GM23338 (cell line): ENCODE measurements around the gene DAAM1. TPM values are rescaled to one million over a fixed set of nuclear protein-coding genes. Genes with fewer than 3 reads are reported as not detected.

ENCODE experiments used
- ATAC-seq: fragments of 200-7000 bp; cut with Tn5 transposase; 3 replicates; pipeline ENCODE4 v1.9.1; 2020
- DNase-seq: peaks from one replicate; pipeline ENCODE4 v3.0.0-alpha.2; 2015; ENCODE audit warnings: low spot score
- H2AFZ ChIP-seq: fragments of 200-600 bp; sonication (generic); 2 replicates; pipeline ENCODE4 v1.8.0; 2016; ENCODE audit warnings: antibody characterized with exemption, mild to moderate bottlenecking, moderate library complexity
- H3F3A ChIP-seq: fragments of 200-600 bp; sonication (generic); replicated peaks from 2 replicates; pipeline ENCODE4 v1.8.0; 2017; ENCODE audit warnings: antibody characterized with exemption, mixed run types, low read depth
- H3K27ac ChIP-seq: fragments of 200-600 bp; sonication (generic); 2 replicates; pipeline ENCODE4 v1.6.1; 2016; ENCODE audit warnings: low read depth
- H3K27me3 ChIP-seq: fragments of 200-600 bp; sonication (generic); 2 replicates; pipeline ENCODE4 v1.8.0; 2016; ENCODE audit warnings: mild to moderate bottlenecking, mixed run types, moderate library complexity; ENCODE audit not compliant: insufficient read depth
- H3K36me3 ChIP-seq: fragments of 200-600 bp; sonication (generic); 2 replicates; pipeline ENCODE4 v1.8.0; 2016; ENCODE audit warnings: mild to moderate bottlenecking; ENCODE audit not compliant: insufficient read depth
- H3K4me1 ChIP-seq: fragments of 200-600 bp; sonication (generic); 2 replicates; pipeline ENCODE4 v1.8.0; 2016; ENCODE audit warnings: mild to moderate bottlenecking, moderate library complexity; ENCODE audit not compliant: insufficient read depth
- H3K4me2 ChIP-seq: fragments of 200-600 bp; sonication (generic); 2 replicates; pipeline ENCODE4 v1.7.1; 2017; ENCODE audit warnings: mixed run types
- H3K4me3 ChIP-seq: fragments of 200-600 bp; sonication (generic); 2 replicates; pipeline ENCODE4 v1.6.1; 2016; ENCODE audit warnings: mixed run types
- H3K79me2 ChIP-seq: fragments of 200-600 bp; sonication (generic); replicated peaks from 2 replicates; pipeline ENCODE4 v1.8.0; 2017; ENCODE audit warnings: mild to moderate bottlenecking; ENCODE audit not compliant: insufficient read depth
- H3K9me2 ChIP-seq: fragments of 200-600 bp; sonication (generic); 2 replicates; pipeline ENCODE4 v1.8.0; 2017; ENCODE audit not compliant: insufficient read depth
- H4K20me1 ChIP-seq: fragments of 200-600 bp; sonication (generic); replicated peaks from 2 replicates; pipeline ENCODE4 v1.8.0; 2017; ENCODE audit warnings: mild to moderate bottlenecking; ENCODE audit not compliant: insufficient read depth
- H3K27ac Mint-ChIP-seq: 2 replicates; pipeline ENCODE4 v1.8.0; 2020; ENCODE audit warnings: inconsistent platforms, mild to moderate bottlenecking, moderate library complexity, mixed read lengths
- H3K27me3 Mint-ChIP-seq: 3 replicates; pipeline ENCODE4 v1.8.0; 2022; ENCODE audit warnings: low read depth, mild to moderate bottlenecking, moderate library complexity, mixed read lengths, inconsistent platforms; ENCODE audit not compliant: insufficient read depth, poor library complexity
- H3K36me3 Mint-ChIP-seq: 3 replicates; pipeline ENCODE4 v1.8.0; 2021; ENCODE audit warnings: low read depth, mild to moderate bottlenecking, inconsistent platforms, moderate library complexity, mixed read lengths
- H3K4me1 Mint-ChIP-seq: 3 replicates; pipeline ENCODE4 v1.8.0; 2020; ENCODE audit warnings: mild to moderate bottlenecking, inconsistent platforms, mixed read lengths
- H3K4me3 Mint-ChIP-seq: 3 replicates; pipeline ENCODE4 v1.8.0; 2021; ENCODE audit warnings: moderate library complexity, mild to moderate bottlenecking, inconsistent platforms, mixed read lengths
- H3K9me3 Mint-ChIP-seq: 3 replicates; pipeline ENCODE4 v1.8.0; 2020; ENCODE audit warnings: moderate library complexity, mild to moderate bottlenecking, inconsistent platforms, mixed read lengths
- CREB1 ChIP-seq: fragments of 250-450 bp; sonication (Bioruptor Pico); IDR thresholded peaks from 2 replicates; pipeline ENCODE4 v1.5.0; 2020; ENCODE audit warnings: low read depth, mild to moderate bottlenecking, moderate library complexity
- CTCF ChIP-seq, 2 experiments: fragments of 200-600 bp in 1 of 2; sonication (generic) in 1 of 2; conservative IDR thresholded peaks; 2 replicates each; pipeline versions ENCODE4 v1.5.1 to v1.6.1; 2016 to 2017; ENCODE audit warnings: antibody characterized with exemption in 2 of 2, low read depth in 2 of 2, mild to moderate bottlenecking in 2 of 2, moderate library complexity in 1 of 2
- EZH2 ChIP-seq: fragments of 200-600 bp; sonication (generic); IDR thresholded peaks from one replicate; pipeline ENCODE4 v1.8.0; 2017; ENCODE audit warnings: antibody characterized with exemption, mild to moderate bottlenecking, low read depth; ENCODE audit not compliant: unreplicated experiment
- EZH2phosphoT487 ChIP-seq: fragments of 200-600 bp; sonication (generic); IDR thresholded peaks from one replicate; pipeline ENCODE4 v1.8.1; 2018; ENCODE audit warnings: antibody characterized with exemption; ENCODE audit not compliant: unreplicated experiment
- JUNB ChIP-seq: IDR thresholded peaks from one replicate; pipeline ENCODE4 v1.6.1; 2016; ENCODE audit warnings: antibody characterized with exemption; ENCODE audit not compliant: unreplicated experiment
- NANOG ChIP-seq: IDR thresholded peaks from 2 replicates; pipeline ENCODE4 v1.6.1; 2016; ENCODE audit warnings: antibody characterized with exemption, borderline replicate concordance
- POLR2AphosphoS5 ChIP-seq: IDR thresholded peaks from 2 replicates; pipeline ENCODE4 v1.6.1; 2016; ENCODE audit warnings: antibody characterized with exemption, low read depth
- REST ChIP-seq: IDR thresholded peaks from one replicate; pipeline ENCODE4 v1.6.1; 2018; ENCODE audit warnings: antibody characterized with exemption; ENCODE audit not compliant: unreplicated experiment
- STAT1 ChIP-seq: IDR thresholded peaks from one replicate; pipeline ENCODE4 v1.6.1; 2016; ENCODE audit warnings: antibody characterized with exemption; ENCODE audit not compliant: unreplicated experiment
- ZNF114 ChIP-seq: fragments of 250-450 bp; sonication (Bioruptor Pico); IDR thresholded peaks from 2 replicates; pipeline ENCODE4 v1.5.0; 2020; ENCODE audit warnings: mild to moderate bottlenecking, moderate library complexity
- ZNF331 ChIP-seq: fragments of 250-450 bp; sonication (Bioruptor Pico); IDR thresholded peaks from 2 replicates; pipeline ENCODE4 v1.5.0; 2020; ENCODE audit warnings: low read depth, mild to moderate bottlenecking, moderate library complexity
- ZNF462 ChIP-seq: fragments of 250-450 bp; sonication (Bioruptor Pico); IDR thresholded peaks from 2 replicates; pipeline ENCODE4 v1.5.0; 2020; ENCODE audit warnings: mild to moderate bottlenecking, moderate library complexity
- polyA plus RNA-seq: library from polyadenylated mRNA; unstranded; fragments of >200 nt; fragmentation: Nextera tagmentation; extraction: Ambion mirVana; gene quantifications from 2 replicates; pipeline ENCODE4 v1.2.1, GENCODE V29; 2016
- total RNA-seq: library from RNA; depleted of rRNA; stranded (reverse); fragments of >200 nt; shearing (Covaris generic); gene quantifications from 2 replicates; pipeline ENCODE4 v1.2.3, GENCODE V29; 2014
- TF ChIP-seq, protein P1 (sequence below): IDR thresholded peaks from 2 replicates; pipeline ENCODE4 v1.6.1; 2016; ENCODE audit warnings: antibody characterized with exemption

DAAM1 gene
- total and polyA plus RNA-seq, 2 experiments from 2014 or later, result 36.3 to 42.1 TPM

- TF ChIP-seq ZNF462 (CRISPR knock-in tag) (no peak), STAT1 (no peak)
Observed at GRCh38 chr14:59175404-59175803, 13.1 kb upstream of the DAAM1 start (continued).

- Mint-ChIP-seq H3K4me3 (no peak overlapping the region), H3K27me3 (no peaks in the 10 kb centered on the region), H3K9me3 (no peaks in the 10 kb centered on the region), H3K4me1 (peaks cover 3% of the 10 kb centered on the region; the same call in 2 of the 3 replicates), H3K27ac (no peak overlapping the region; the same call in 1 of the 2 replicates), H3K36me3 (no peaks in the 10 kb centered on the region)
- no peak for ATAC-seq
- Histone ChIP-seq H3K36me3 (no peaks in the 10 kb centered on the region), H3K4me1 (no peaks in the 10 kb centered on the region), H3K27me3 (no peaks in the 10 kb centered on the region), H3K9me2 (0 out of 2 replicates have a peak, but pooled peaks cover 2% of the 10 kb centered on the region), H3K79me2 (no peaks in the 10 kb centered on the region), H4K20me1 (no peaks in the 10 kb centered on the region), H3K4me2 (no peak overlapping the region), H3F3A (no peaks in the 10 kb centered on the region), H3K27ac (no peak overlapping the region; the same call in 1 of the 2 replicates), H3K4me3 (no peak overlapping the region), H2AFZ (no peak overlapping the region)
- DNase-seq, result no peak
- no peak for TF ChIP-seq NANOG
- no peak for TF ChIP-seq ZNF114 (CRISPR knock-in tag)
- TF ChIP-seq, protein P1, sequence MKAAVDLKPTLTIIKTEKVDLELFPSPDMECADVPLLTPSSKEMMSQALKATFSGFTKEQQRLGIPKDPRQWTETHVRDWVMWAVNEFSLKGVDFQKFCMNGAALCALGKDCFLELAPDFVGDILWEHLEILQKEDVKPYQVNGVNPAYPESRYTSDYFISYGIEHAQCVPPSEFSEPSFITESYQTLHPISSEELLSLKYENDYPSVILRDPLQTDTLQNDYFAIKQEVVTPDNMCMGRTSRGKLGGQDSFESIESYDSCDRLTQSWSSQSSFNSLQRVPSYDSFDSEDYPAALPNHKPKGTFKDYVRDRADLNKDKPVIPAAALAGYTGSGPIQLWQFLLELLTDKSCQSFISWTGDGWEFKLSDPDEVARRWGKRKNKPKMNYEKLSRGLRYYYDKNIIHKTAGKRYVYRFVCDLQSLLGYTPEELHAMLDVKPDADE, result no peak
- no peak for TF ChIP-seq EZH2
- TF ChIP-seq STAT1, result no peak
- no peak for TF ChIP-seq EZH2phosphoT487
- no peak for TF ChIP-seq JUNB
- no peak for TF ChIP-seq POLR2AphosphoS5
- no peak for TF ChIP-seq ZNF331 (CRISPR knock-in tag)
- no peak for TF ChIP-seq CTCF (conservative IDR thresholded peaks at IDR 0.05; ENCODE audit: low read depth in 2 of 2)
- TF ChIP-seq CREB1 (CRISPR knock-in tag), result no peak
- TF ChIP-seq REST, result no peak
Observed at GRCh38 chr14:59176765-59177164, 11.7 kb upstream of the DAAM1 start.
